Common myeloid progenitor, CD34-positive (primary cell): ENCODE results near the gene CHRNA7.

Experiments
- CTCF ChIA-PET: fragments of 350-600 bp; sonication (Branson Sonifier 250); formaldehyde crosslinking; loops from one replicate; lab custom pipeline; 2021; ENCODE audit warnings: antibody characterized with exemption; lab: Charles Lee
- POLR2A ChIA-PET: fragments of 350-600 bp; sonication (Branson Sonifier 250); formaldehyde crosslinking; loops from one replicate; lab custom pipeline; 2021; ENCODE audit warnings: antibody characterized with exemption; lab: Charles Lee
- DNase-seq, 3 donors: peaks; one replicate each; pipeline versions ENCODE4 v3.0.0 to v3.0.0-alpha.2; 2013
- H3K27ac ChIP-seq, 2 experiments: 1 replicate in 1 of 2; 2 replicates in 1 of 2; pipeline ENCODE4 v1.7.0; 2013; ENCODE audit warnings: inconsistent platforms in 2 of 2, low read length in 2 of 2, mild to moderate bottlenecking in 2 of 2, low read depth in 1 of 2, moderate library complexity in 1 of 2; ENCODE audit not compliant: severe bottlenecking in 2 of 2, insufficient read depth in 1 of 2, poor library complexity in 1 of 2
- H3K27me3 ChIP-seq, 5 experiments: replicated peaks in 2 of 5; 1 replicate in 3 of 5; 2 replicates in 2 of 5; pipeline versions ENCODE4 v1.6.1 to v1.7.0; 2013; ENCODE audit warnings: low read length in 4 of 5, mild to moderate bottlenecking in 2 of 5, moderate library complexity in 2 of 5, inconsistent platforms in 1 of 5; ENCODE audit not compliant: insufficient read depth in 5 of 5, control insufficient read depth in 4 of 5
- H3K36me3 ChIP-seq, 4 experiments: 1 replicate in 2 of 4; 2 replicates in 2 of 4; pipeline versions ENCODE4 v1.6.1 to v1.7.0; 2013; ENCODE audit warnings: low read length in 3 of 4, control low read depth in 1 of 4, mild to moderate bottlenecking in 1 of 4; ENCODE audit not compliant: control insufficient read depth in 4 of 4, insufficient read depth in 4 of 4
- H3K4me1 ChIP-seq, 4 experiments: 1 replicate in 3 of 4; 2 replicates in 1 of 4; pipeline versions ENCODE4 v1.6.1 to v1.7.1; 2013; ENCODE audit warnings: low read length in 3 of 4, mild to moderate bottlenecking in 3 of 4, control low read depth in 1 of 4, inconsistent platforms in 1 of 4, moderate library complexity in 1 of 4; ENCODE audit not compliant: control insufficient read depth in 4 of 4, insufficient read depth in 4 of 4; ENCODE audit errors: control extremely low read depth in 1 of 4
- H3K4me3 ChIP-seq, 7 experiments: 1 replicate in 4 of 7; 2 replicates in 3 of 7; pipeline versions ENCODE4 v1.5.1 to v1.7.0; 2013; ENCODE audit warnings: mild to moderate bottlenecking in 7 of 7, low read length in 6 of 7, moderate library complexity in 6 of 7, inconsistent platforms in 2 of 7, low read depth in 2 of 7, control low read depth in 1 of 7; ENCODE audit not compliant: insufficient read depth in 4 of 7, control insufficient read depth in 1 of 7; ENCODE audit errors: extremely low read depth in 1 of 7
- H3K9me3 ChIP-seq, 5 experiments: 1 replicate in 4 of 5; 2 replicates in 1 of 5; pipeline versions ENCODE4 v1.6.1 to v1.7.1; 2013; ENCODE audit warnings: low read length in 4 of 5, mild to moderate bottlenecking in 2 of 5, inconsistent platforms in 1 of 5, low read depth in 1 of 5, moderate library complexity in 1 of 5; ENCODE audit not compliant: control insufficient read depth in 4 of 5, insufficient read depth in 2 of 5; ENCODE audit errors: control extremely low read depth in 1 of 5
- WGBS: methylation state at CpG from one replicate; pipeline ENCODE4 v1.1.5; 2013; ENCODE audit not compliant: insufficient coverage; 5-methylcytosine and 5-hydroxymethylcytosine counted together

CHRNA7 gene

DNA sequence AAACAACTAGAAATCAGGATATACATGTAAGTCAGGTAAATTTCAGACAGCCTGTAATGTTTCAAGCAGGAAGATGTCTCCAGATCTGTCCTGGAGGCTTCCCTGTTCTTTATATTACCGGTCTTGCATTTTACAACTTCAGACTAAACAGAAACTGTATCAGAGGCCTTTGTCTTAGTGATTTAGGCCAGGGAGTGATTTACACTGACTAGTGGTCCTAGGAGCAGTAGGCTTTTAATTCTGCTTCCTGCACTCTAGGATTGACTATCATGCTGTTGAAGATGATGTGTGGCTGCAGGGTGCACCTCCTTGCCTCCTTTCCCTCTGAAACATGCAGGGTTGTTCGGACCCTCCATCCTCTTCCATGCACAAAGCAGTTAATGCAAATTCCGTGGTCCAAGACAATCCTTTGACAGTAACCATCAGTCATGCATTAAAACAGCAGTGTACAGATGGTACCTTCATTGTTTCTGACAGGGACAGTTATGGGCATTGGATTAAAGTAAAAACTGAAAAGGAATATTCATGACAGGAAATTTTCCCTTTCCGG, 27.6 kb downstream of the CHRNA7 start:
- CTCF ChIA-PET, result no interaction called here
- Histone ChIP-seq H3K36me3 (no peaks in the 10 kb centered on the region), H3K27ac (no peak overlapping the region), H3K4me3 (no peak overlapping the region), H3K9me3 (no peaks in the 10 kb centered on the region), H3K4me1 (no peaks in the 10 kb centered on the region), H3K27me3 (no peaks in the 10 kb centered on the region)
- POLR2A ChIA-PET, result no interaction called here
- DNase-seq, result no peak
- 89% methylated on average over 2 of the region's 4 CpGs for WGBS

DNA sequence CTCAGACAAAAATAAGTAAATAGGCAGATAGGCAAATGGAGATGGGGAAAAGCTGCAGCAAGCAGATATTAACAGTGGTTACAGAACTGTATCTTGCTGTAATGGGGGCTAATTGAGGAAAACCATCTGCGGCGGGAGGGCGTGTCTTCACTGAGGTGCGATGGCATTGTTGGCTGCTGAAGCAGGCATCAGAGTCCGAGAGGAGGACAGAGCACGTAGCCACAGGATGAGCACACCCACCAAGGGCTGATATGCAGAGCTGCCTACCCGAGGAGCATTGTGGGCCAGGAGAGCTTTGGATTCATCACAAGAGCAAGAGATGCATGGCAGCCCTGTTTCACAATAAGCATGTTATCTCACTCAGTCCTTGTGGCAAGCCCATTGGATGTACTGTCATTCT, 30.4 kb downstream of the CHRNA7 start:
- Histone ChIP-seq H3K27me3 (no peaks in the 10 kb centered on the region), H3K9me3 (peaks cover 0 to 7% (median 2%) of the 10 kb centered on the region in 5 experiments), H3K4me1 (no peaks in the 10 kb centered on the region), H3K4me3 (no peak overlapping the region), H3K36me3 (no peaks in the 10 kb centered on the region), H3K27ac (no peak overlapping the region)
- WGBS, result 90% methylated on average over 3 of the region's 7 CpGs
- POLR2A ChIA-PET, result no interaction called here
- CTCF ChIA-PET, result no interaction called here
- peak in 1 of 3 donors; percentile 5 for DNase-seq

DNA sequence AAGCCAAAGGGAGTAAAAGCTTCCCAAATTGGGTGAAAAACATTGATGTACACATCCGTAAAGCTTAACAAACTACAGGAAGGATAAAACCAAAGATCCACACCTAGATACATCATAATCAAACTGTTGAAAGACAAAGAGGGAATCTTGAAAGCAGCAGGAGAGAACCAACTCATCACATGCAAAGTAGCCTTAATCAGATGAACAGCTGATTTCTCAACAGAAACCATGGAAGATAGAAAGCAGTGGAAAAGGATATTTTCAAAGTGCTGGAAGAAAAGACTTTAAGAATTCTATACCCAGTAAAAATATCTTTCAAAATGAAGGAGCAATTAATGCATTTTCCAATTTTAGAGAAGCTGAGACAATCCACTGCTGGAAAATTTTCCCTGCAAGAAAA, 36.8 kb downstream of the CHRNA7 start:
- CTCF ChIA-PET, result no interaction called here
- Histone ChIP-seq H3K36me3 (no peaks in the 10 kb centered on the region), H3K4me3 (no peak overlapping the region), H3K27me3 (no peaks in the 10 kb centered on the region), H3K9me3 (peaks cover 2 to 32% (median 11%) of the 10 kb centered on the region in 5 experiments), H3K27ac (no peak overlapping the region), H3K4me1 (no peaks in the 10 kb centered on the region)
- no CpG with 5 or more reads among the region's 1 CpG for WGBS
- DNase-seq, result no peak
- POLR2A ChIA-PET, result no interaction called here

DNA sequence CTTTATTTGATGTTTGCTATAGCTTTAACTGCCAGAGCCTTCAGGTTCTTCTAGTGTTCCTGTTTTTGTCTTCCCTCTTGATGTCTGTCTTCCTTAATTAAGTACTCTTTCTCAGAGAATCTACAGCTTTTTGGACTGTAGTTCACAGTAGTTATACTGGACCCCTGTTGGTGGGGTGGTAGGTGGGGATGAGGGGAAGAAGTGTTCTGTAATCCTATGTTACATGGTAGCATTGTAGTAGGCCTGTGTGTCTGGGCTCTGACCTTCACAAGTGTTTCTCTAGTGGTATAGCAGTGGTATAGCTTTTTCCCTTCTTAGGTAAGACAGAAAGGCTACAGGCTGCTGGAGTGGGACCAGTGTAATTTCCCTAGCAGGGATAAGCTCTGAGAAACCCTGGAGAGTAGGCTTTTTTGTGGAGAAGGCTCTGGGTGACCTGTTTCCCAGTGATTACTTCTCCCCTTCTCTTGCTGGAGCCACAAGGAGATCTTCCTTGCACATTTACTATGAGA, 59.6 kb downstream of the CHRNA7 start:
- Histone ChIP-seq H3K27me3 (no peaks in the 10 kb centered on the region), H3K9me3 (peaks cover 0 to 11% (median 2%) of the 10 kb centered on the region in 5 experiments), H3K36me3 (no peaks in the 10 kb centered on the region), H3K4me3 (no peak overlapping the region), H3K27ac (no peak overlapping the region), H3K4me1 (no peaks in the 10 kb centered on the region)
- CTCF ChIA-PET, result interaction anchor here (1.0 kb wide), 1 partner anchor 61 kb away, joined by 3 read pairs; no protein-coding TSS in a partner anchor
- no peak for DNase-seq
- POLR2A ChIA-PET, result no interaction called here

DNA sequence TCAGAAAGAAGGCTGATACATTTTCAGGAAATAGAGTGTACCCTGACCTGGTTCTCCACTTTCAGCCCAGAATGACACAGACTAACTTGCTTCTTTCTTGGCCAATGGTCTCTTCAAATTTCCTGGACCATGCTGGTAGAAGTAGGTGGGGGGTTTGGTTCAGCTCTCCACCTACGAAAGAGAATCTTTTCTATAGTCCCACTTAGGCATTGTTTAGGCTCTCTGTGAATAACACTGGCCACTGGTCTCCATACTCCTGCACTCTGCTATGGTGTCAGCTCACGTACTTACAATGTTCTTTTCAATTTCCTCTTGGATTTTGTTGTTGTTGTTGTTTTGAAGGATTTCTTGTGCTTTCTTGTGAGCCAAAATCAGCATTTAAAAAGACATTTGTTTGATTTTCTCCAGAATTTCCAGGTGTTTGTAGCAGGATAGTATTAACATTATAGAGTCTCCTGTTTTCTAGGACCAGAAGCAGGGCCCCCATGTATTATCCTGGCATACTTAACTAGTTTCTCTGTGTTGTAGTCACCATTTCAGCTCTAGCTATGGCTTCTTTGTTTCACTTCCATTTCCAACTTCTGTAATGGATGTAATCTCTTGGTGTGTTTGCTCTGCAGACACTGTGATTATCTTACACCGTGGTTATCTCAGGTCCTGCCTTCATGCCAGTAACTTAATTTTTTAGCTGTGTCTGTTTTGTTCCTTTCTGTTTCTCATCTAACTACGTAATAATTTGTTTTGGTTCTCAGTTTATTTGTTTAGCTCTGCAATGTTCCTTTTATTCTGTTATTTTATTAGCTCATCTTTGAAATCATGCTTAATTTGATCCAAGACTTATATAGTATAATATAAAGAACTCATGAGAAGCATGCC, 61.4 kb downstream of the CHRNA7 start:
- POLR2A ChIA-PET, result no interaction called here
- no peaks in the 10 kb centered on the region for H3K36me3 ChIP-seq
- no peaks in the 10 kb centered on the region for H3K4me1 ChIP-seq
- CTCF ChIA-PET, result interaction anchor here (0.6 kb wide), 1 partner anchor 10 kb away, joined by 3 read pairs; no protein-coding TSS in a partner anchor
- no CpG with 5 or more reads among the region's 4 CpGs for WGBS
- H3K4me3 ChIP-seq, result no peak overlapping the region
- no peaks in the 10 kb centered on the region for H3K27me3 ChIP-seq
- DNase-seq, result no peak
- H3K27ac ChIP-seq, result no peak overlapping the region
- peaks cover 0 to 11% (median 2%) of the 10 kb centered on the region in 5 experiments for H3K9me3 ChIP-seq

DNA sequence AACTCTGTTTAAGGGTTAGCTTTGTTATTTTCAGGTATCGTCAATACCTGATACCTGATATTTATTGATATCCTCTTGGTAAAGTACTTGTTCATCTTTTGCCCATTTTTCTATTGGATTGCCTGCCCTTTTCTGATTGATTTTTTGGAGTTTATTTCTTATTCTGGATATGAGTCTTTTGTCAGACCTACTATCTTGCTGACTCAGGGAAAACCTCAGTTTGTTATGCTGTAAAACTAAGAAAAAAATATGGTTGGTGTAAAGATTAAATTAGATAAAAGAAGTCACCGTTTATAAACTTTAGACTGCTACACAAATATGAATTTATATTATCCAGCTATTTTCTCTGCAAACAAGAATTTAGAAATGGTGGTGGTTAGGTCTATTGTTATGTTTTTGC, 65.9 kb downstream of the CHRNA7 start:
- no CpG with 5 or more reads among the region's 2 CpGs for WGBS
- CTCF ChIA-PET, result no interaction called here
- POLR2A ChIA-PET, result no interaction called here

More for the DNA sequence above, 65.9 kb downstream of the CHRNA7 start:
- H3K9me3 ChIP-seq, result no peaks in the 10 kb centered on the region
- no peak for DNase-seq
- H3K4me3 ChIP-seq, result no peak overlapping the region
- no peaks in the 10 kb centered on the region for H3K36me3 ChIP-seq
- no peak overlapping the region for H3K27ac ChIP-seq
- no peaks in the 10 kb centered on the region for H3K27me3 ChIP-seq
- peaks cover 0 to 10% (median 7%) of the 10 kb centered on the region in 4 experiments for H3K4me1 ChIP-seq
